ENCODE results near the gene SENP8.

SENP8 gene

DNA sequence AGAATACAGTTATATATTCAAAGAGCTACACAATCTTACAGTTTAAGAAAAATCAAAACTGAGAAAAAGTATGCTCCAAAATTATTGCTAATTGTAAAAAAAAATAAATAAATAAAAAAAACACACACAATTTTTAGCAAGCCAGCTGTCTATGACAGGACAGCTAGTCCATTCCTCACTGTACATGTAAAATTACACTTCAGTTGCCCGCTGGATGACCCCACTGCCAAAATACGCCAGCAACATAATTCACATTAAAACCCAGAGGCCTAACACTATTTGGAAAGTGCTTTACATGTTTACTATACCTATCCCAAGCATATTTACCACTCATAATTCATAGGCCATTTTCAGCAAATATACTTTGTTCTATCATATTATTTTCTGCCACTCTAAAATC is 6.1 kb upstream of the SENP8 start:
- POLR2A ChIA-PET (ENCODE audit: low non-redundant PET): no interaction called here
- no peak for DNase-seq (ENCODE audit: low spot score)
- TF ChIP-seq, protein P1, sequence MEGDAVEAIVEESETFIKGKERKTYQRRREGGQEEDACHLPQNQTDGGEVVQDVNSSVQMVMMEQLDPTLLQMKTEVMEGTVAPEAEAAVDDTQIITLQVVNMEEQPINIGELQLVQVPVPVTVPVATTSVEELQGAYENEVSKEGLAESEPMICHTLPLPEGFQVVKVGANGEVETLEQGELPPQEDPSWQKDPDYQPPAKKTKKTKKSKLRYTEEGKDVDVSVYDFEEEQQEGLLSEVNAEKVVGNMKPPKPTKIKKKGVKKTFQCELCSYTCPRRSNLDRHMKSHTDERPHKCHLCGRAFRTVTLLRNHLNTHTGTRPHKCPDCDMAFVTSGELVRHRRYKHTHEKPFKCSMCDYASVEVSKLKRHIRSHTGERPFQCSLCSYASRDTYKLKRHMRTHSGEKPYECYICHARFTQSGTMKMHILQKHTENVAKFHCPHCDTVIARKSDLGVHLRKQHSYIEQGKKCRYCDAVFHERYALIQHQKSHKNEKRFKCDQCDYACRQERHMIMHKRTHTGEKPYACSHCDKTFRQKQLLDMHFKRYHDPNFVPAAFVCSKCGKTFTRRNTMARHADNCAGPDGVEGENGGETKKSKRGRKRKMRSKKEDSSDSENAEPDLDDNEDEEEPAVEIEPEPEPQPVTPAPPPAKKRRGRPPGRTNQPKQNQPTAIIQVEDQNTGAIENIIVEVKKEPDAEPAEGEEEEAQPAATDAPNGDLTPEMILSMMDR (conservative IDR thresholded peaks at IDR 0.05; ENCODE audit: low read depth): no peak
- CTCF ChIA-PET: interaction anchor here (0.7 kb wide), 1 partner anchor 1000 kb away, joined by 4 read pairs; no protein-coding TSS in a partner anchor
- H3K27ac ChIP-seq: no peak overlapping the region

DNA sequence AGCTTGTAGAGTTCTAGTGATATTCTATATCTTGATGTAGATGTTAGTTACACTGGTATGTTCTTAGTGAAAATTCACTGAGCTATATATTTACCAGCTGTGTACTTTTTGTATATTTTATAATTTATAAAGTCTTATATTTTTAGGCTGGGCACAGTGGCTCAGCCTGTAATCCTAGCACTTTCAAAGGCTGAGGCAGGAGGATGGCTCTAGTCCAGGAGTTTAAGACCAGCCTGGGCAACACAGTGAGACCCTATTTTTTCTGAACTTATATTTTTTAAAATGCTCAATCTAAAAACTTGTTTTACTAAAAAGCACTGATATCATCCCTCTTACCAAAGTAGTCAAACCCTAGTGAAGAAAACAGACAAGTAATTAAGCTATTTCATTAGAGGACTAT is 5.4 kb upstream of the SENP8 start:
- no peak for DNase-seq (ENCODE audit: low spot score)
- POLR2A ChIA-PET (ENCODE audit: low non-redundant PET): no interaction called here
- TF ChIP-seq, protein P1 (conservative IDR thresholded peaks at IDR 0.05; ENCODE audit: low read depth): no peak
- H3K27ac ChIP-seq: no peak overlapping the region
- CTCF ChIA-PET: interaction anchor here (0.5 to 0.6 kb wide), 2 partner anchors 123 to 895 kb away, joined by 3 to 4 read pairs; no protein-coding TSS in a partner anchor

DNA sequence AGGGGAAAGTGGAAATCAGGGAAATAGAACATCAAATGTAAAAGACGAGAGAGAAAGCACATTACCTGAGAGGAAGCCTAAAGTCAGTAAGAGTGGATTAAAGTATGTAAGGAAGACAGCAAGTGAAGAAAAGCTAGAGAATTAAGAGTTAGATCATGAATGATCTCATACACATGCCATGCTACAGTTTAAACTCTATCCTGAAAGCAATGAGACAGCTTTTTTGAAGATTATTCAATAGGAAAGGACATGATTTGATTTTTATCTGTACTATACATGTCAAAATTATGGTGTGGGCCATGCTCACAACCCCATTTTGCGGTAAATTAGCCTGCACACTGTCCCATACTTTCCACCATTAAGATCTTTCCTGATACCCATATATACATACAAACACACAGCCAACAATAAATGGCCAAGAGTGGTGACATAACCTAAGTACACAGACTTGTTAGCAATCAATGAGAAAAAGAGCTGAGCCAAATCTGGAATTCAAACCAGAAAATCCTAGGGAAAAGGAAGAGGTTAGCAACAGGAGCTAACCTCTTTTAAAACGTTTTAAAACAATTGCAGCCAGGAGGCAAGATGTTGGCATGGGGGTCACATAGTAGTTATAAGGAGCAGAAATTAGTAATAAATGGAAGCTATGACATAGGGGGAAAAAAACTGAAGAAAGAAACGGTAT is 4.7 kb upstream of the SENP8 start:
- no peak overlapping the region for H3K27ac ChIP-seq
- DNase-seq (ENCODE audit: low spot score): no peak
- POLR2A ChIA-PET (ENCODE audit: low non-redundant PET): no interaction called here
- CTCF ChIA-PET: interaction anchor here (0.6 kb wide), 1 partner anchor 123 kb away, joined by 3 read pairs; no protein-coding TSS in a partner anchor
- TF ChIP-seq, protein P1 (conservative IDR thresholded peaks at IDR 0.05; ENCODE audit: low read depth): no peak

DNA sequence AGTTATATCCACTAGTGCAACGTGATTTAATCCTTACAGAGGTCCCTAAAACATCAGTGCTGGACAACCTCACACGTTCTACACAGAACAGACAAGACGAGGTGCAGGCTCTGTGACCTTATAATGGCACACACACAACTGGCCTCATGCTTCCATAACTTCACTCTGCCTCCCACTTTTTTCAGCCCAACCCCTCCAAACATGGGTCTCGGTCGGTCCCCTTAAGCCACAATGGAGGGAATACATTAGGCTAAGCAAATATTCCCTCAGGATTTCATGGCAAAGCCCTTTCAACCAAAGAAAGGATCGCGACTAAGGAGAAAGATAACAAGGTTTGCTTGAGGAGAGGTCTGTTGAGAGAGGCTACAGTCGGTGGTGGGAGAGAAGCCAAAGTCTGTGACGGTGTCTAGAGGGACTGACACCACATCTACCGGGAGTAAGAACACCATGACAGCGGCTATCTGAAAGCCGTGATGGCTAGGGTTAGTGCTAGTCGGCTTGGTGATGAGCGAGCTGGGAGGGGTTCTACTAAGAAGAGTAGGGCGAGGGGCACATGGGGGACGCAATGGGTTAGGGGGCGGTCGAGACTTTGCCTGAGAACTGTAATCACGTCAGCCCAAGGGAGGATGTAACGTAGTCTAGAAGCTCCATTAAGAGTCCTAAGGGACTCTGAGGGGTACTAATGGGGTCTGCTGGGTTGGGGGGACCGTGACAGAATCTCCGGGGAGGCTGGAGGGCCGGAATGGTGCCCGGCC is 1.3 kb upstream of the SENP8 start:
- peak overlapping the region; percentile 97 for H3K27ac ChIP-seq
- TF ChIP-seq, protein P1 (conservative IDR thresholded peaks at IDR 0.05; ENCODE audit: low read depth): no peak
- CTCF ChIA-PET: no interaction called here
- POLR2A ChIA-PET (ENCODE audit: low non-redundant PET): no interaction called here
- DNase-seq (ENCODE audit: low spot score): peak; percentile 25

DNA sequence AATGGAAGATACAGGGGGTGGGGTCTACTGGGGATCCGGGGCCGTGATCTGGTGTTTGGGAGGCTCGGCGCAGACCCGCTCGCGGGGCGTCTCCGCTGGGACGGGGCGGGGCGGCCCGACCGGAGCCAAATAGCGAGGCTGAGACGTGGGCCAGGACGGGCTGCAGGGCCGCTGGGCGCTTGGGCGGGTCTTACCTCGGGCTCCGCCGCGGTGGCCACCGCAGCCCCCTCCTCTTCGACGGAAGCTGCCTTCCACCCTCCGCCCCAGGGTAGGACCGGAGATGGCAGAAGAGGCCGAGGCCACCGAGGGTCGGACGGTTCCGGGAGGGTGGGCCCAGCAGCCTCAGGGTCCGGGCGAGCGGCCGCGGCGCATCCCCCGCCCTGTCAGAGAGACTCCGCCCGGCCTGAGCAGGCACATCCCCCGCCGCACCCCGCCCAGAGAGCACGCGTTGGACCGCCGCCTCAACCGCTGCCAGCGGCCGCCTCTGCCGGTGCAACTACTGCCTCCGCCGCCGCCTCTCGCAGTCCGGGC is 652 bp upstream of the SENP8 start:
- peak; percentile 82 for DNase-seq (ENCODE audit: low spot score)
- peak overlapping the region; percentile 97 for H3K27ac ChIP-seq
- ChIA-PET CTCF (interaction anchor here (0.6 kb wide), 1 partner anchor 1550 kb away, joined by 4 read pairs; no protein-coding TSS in a partner anchor), POLR2A (ENCODE audit: low non-redundant PET) (interaction anchor here (1.2 kb wide), 1 partner anchor 123 kb away, joined by 3 read pairs; no protein-coding TSS in a partner anchor)
- TF ChIP-seq, protein P1 (conservative IDR thresholded peaks at IDR 0.05; ENCODE audit: low read depth): no peak

DNA sequence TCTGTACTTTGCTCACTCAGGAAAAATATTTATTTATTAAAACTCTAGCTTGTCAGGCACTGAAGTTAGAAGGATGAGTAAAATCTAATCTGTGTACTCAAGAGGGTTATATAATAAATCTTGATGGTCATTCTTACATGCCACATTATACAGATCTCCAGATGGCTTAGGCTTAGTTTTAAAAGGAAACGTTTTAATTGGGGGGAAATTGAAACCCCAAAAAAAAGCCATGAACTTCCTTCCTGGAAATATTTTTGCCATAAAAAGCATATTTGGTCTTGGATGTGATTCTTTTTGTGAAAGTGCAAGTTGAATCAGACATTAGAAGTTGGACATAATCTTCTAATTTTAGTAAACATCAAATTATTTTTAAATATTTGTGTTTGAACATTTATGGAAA is 6.0 kb downstream of the SENP8 start:
- no peak for DNase-seq (ENCODE audit: low spot score)
- ChIA-PET CTCF (interaction anchor here (0.6 kb wide), 1 partner anchor 9 kb away, joined by 3 read pairs; no protein-coding TSS in a partner anchor), POLR2A (ENCODE audit: low non-redundant PET) (no interaction called here)
- TF ChIP-seq, protein P1 (conservative IDR thresholded peaks at IDR 0.05; ENCODE audit: low read depth): no peak
- H3K27ac ChIP-seq: no peak overlapping the region
